Right atrium auricular region (tissue), 2 donors: ENCODE measurements around the gene SOSTDC1. TPM values are rescaled to one million over a fixed set of nuclear protein-coding genes. Genes with fewer than 3 reads are reported as not detected.

Experiments used
- DNase-seq: peaks from one replicate; pipeline ENCODE4 v3.0.0-alpha.2; 2019; ENCODE audit warnings: low spot score
- H3K27ac ChIP-seq, 2 donors: fragments of 200-600 bp; sonication (generic); 1 replicate in 1 of 2; 2 replicates in 1 of 2; pipeline ENCODE4 v1.5.1; 2016 to 2019
- H3K27me3 ChIP-seq, 2 donors: fragments of 200-600 bp; sonication (generic); one replicate each; pipeline versions ENCODE4 v1.5.1 to v1.6.0; 2017 to 2019
- H3K36me3 ChIP-seq: fragments of 200-600 bp; sonication (generic); one replicate; pipeline ENCODE4 v1.5.1; 2016
- H3K4me1 ChIP-seq, 2 donors: fragments of 200-600 bp; sonication (generic); one replicate each; pipeline versions ENCODE4 v1.5.1 to v1.6.0; 2017 to 2019
- H3K4me3 ChIP-seq, 2 donors: fragments of 200-600 bp; sonication (generic); 1 replicate in 1 of 2; 2 replicates in 1 of 2; pipeline ENCODE4 v1.5.1; 2017 to 2019; ENCODE audit warnings: mild to moderate bottlenecking in 1 of 2, moderate library complexity in 1 of 2
- H3K9me3 ChIP-seq, 2 donors: fragments of 200-600 bp; sonication (generic); one replicate each; pipeline ENCODE4 v1.5.1; 2019
- CTCF ChIP-seq, 2 donors: fragments of 200-600 bp; sonication (generic); IDR thresholded peaks; one replicate each; pipeline ENCODE4 v1.5.1; 2019; ENCODE audit warnings: antibody characterized with exemption in 2 of 2
- total RNA-seq, 2 donors: library from RNA; depleted of rRNA; stranded (reverse); fragments of >200 nt; gene quantifications; one replicate each; pipeline ENCODE4 v1.1.0, GENCODE V29; 2016

The SOSTDC1 gene
- total RNA-seq, 2 donors from 2014 or later: 2.1 to 5.9 TPM

DNA sequence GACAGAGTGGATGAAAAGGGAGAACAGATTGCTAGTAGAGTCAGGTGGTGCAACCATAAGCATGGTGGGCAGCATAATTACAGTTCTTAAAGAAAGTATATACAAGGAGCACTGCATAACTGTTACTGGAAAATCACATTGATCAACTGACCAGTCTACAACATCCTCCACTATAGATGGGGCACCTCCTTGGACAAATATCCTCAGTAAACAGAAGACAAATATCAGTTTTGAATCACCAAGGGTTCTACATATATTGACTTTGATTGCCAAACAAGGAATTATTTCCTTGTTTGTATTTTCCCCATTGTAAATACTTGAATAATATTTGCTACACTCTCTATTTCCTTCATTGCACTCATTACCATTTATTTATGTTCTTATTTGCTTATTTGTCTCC, 26.6 kb downstream of the SOSTDC1 start:
- Histone ChIP-seq H3K4me1 (no peaks in the 10 kb centered on the region), H3K36me3 (no peaks in the 10 kb centered on the region), H3K9me3 (no peaks in the 10 kb centered on the region), H3K27ac (no peak overlapping the region), H3K27me3 (no peaks in the 10 kb centered on the region), H3K4me3 (no peak overlapping the region)
- no peak for TF ChIP-seq CTCF (IDR thresholded peaks at IDR 0.05)
- DNase-seq: no peak

DNA sequence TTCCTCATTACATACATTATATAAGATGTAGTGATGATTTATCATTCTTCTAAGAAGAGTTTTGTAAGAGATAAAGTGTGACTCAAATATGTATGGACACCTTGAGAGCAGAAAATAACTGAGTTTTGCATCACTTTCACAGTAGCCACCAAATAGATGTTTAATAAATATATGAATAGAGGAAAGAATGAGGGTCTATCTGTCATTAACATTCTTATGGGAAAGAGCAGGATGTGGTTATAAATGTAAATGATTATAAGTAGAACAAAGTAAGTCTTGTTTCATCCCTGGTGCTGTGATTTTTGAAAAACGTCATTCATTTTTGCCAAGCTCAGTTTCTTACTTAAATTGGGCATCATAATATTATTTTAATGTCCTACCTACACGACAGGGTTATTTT, 29.2 kb downstream of the SOSTDC1 start:
- no peaks in the 10 kb centered on the region for H3K4me1 ChIP-seq
- no peak overlapping the region for H3K27ac ChIP-seq
- TF ChIP-seq CTCF (IDR thresholded peaks at IDR 0.05): no peak
- DNase-seq: no peak
- no peaks in the 10 kb centered on the region for H3K36me3 ChIP-seq
- H3K4me3 ChIP-seq: no peak overlapping the region
- no peaks in the 10 kb centered on the region for H3K27me3 ChIP-seq
- no peaks in the 10 kb centered on the region for H3K9me3 ChIP-seq

DNA sequence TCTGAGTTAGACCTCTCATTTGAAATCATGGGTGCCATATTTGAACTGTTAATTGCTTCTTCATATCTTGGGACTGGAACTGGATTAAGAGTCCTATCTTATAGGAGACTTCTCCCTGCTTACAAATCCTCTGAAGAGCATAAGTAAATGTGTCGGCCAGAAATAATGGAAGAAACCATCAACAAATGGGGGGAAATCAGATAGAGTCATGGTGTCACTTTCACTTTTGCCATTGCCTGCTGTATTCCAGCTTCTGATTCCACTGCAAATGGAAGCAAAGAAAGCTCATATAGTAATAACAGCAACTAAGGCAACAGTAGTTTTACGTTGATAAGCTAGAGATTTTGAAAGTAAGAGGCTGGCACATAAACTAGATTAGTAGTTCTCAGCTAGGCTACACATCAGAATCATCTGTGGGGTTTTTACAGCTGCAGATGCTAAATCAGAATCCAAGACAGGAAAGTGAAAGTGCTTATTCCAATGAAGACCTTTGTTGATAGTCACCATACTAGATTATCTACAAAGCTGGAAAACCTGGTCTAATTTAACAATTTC, 31.9 kb downstream of the SOSTDC1 start:
- no peaks in the 10 kb centered on the region for H3K36me3 ChIP-seq
- no peak for TF ChIP-seq CTCF (IDR thresholded peaks at IDR 0.05)
- H3K4me1 ChIP-seq: no peaks in the 10 kb centered on the region
- H3K27me3 ChIP-seq: no peaks in the 10 kb centered on the region
- no peak for DNase-seq
- H3K9me3 ChIP-seq: no peaks in the 10 kb centered on the region
- H3K4me3 ChIP-seq: peak overlapping the region in 1 of 2 donors; percentile 23
- H3K27ac ChIP-seq: no peak overlapping the region

DNA sequence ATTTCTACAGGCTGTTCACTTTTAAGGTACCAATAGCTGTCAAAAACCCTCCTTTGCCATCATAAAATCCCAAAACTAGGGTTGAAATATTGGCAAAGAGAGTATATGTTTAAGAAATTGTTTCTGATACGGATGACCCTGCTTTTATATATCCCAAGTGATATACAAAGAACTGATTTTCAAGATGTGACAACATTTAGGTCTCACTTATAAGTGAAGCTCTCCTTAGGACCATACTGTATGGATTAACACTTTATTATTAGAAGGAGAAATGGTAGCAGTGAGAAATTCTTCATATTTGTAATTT, 33.2 kb downstream of the SOSTDC1 start:
- Histone ChIP-seq H3K4me1 (no peaks in the 10 kb centered on the region), H3K27me3 (no peaks in the 10 kb centered on the region), H3K4me3 (no peak overlapping the region), H3K27ac (no peak overlapping the region), H3K9me3 (no peaks in the 10 kb centered on the region), H3K36me3 (no peaks in the 10 kb centered on the region)
- no peak for TF ChIP-seq CTCF (IDR thresholded peaks at IDR 0.05)
- DNase-seq: no peak

DNA sequence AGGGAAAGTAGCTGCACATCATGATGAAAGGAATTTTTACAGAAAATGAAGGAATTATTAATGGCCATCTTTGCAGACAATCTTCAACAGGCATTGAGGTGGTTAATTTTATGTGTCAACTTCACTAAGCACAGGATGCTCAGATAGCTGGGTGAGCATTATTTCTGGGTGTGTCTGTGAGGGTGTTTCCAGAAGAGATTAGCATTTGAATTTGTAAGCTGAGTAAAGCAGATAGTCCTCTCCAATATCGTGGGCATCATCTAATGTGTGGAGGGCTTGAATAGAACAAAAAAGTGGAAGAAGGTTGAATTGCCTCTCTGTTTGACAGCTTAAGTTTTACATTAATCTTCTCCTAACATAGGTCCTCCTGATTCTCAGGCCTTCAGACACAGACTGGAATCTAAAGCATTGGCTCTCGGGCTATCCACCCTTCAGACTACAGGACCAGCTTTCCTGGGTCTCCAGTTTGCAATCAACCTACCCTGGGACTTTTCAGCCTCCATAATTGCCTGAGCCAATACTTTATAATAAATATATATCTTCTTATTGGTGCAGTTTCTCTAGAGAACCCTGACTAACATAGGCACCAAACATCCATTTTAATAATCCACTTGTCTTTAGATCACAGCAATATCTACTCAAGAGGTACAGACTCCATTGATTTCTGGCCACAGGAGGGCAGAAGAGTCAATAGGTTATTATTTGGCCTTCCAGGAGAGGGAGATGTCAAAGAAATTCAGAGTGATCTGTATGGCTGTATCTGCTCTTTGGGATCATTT, 33.7 kb downstream of the SOSTDC1 start:
- Histone ChIP-seq H3K36me3 (no peaks in the 10 kb centered on the region), H3K9me3 (no peaks in the 10 kb centered on the region), H3K27me3 (no peaks in the 10 kb centered on the region), H3K4me3 (no peak overlapping the region), H3K4me1 (no peaks in the 10 kb centered on the region), H3K27ac (no peak overlapping the region)
- DNase-seq: no peak
- TF ChIP-seq CTCF (IDR thresholded peaks at IDR 0.05): peak; percentile 27 to 61

DNA sequence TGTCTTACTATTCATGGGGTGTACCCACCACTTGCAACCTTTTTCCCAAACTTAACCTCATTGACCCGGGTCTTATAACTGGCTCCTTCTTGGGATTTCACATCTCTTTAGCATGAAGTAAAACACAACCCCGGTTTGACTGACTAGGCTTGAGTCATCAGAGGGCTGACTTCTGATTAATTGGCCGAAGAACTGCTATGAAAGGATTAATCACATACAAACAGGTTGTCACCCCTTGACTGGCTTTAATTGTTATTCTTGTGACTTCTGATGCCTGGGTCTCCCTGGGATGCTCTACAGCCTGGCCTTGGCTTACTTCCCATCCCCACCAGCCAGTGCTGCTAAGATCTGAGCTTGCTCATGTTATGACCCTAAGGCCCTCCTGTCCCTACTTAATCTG, 35.4 kb downstream of the SOSTDC1 start:
- no peak for DNase-seq
- Histone ChIP-seq H3K27me3 (no peaks in the 10 kb centered on the region), H3K36me3 (no peaks in the 10 kb centered on the region), H3K27ac (no peak overlapping the region), H3K9me3 (no peaks in the 10 kb centered on the region), H3K4me1 (no peaks in the 10 kb centered on the region), H3K4me3 (no peak overlapping the region)
- no peak for TF ChIP-seq CTCF (IDR thresholded peaks at IDR 0.05)
